SK-N-MC (cell line): ENCODE results near the gene COPZ1.

Experiments
- DNase-seq: peaks from one replicate; pipeline ENCODE4 v3.0.0-alpha.2; 2011; ENCODE audit warnings: low read depth, low spot score
- H3K27ac ChIP-seq: fragments of 200-600 bp; sonication (generic); 2 replicates; pipeline ENCODE4 v1.5.1; 2016; ENCODE audit warnings: mixed run types
- H3K36me3 ChIP-seq: fragments of 200-600 bp; sonication (generic); 2 replicates; pipeline ENCODE4 v1.6.1; 2017; ENCODE audit warnings: antibody characterized with exemption, low read length, mixed read lengths; ENCODE audit not compliant: insufficient read depth
- H3K4me3 ChIP-seq: fragments of 200-600 bp; sonication (generic); 2 replicates; pipeline ENCODE4 v1.5.1; 2016
- H3K9ac ChIP-seq: fragments of 200-600 bp; sonication (generic); 2 replicates; pipeline ENCODE4 v1.8.0; 2017; ENCODE audit warnings: mixed run types, mixed read lengths; ENCODE audit not compliant: insufficient read length
- H3K9me3 ChIP-seq: fragments of 200-600 bp; sonication (generic); 2 replicates; pipeline ENCODE4 v1.6.1; 2017; ENCODE audit warnings: low read depth, mild to moderate bottlenecking, antibody characterized with exemption, low read length, moderate library complexity, mixed read lengths
- EZH2 ChIP-seq: fragments of 200-600 bp; sonication (generic); IDR thresholded peaks from one replicate; pipeline ENCODE4 v1.6.1; 2017; ENCODE audit warnings: antibody characterized with exemption
- FOXP2 ChIP-seq: optimal IDR thresholded peaks from 2 replicates; pipeline ENCODE3; 2011; ENCODE audit warnings: mild to moderate bottlenecking, moderate library complexity; ENCODE audit not compliant: insufficient read depth; ENCODE audit errors: extremely low read length, control extremely low read depth
- POLR2AphosphoS5 ChIP-seq: IDR thresholded peaks from 2 replicates; pipeline ENCODE4 v1.6.1; 2012; ENCODE audit warnings: mild to moderate bottlenecking, low read depth, low read length, borderline replicate concordance

Gene COPZ1

DNA sequence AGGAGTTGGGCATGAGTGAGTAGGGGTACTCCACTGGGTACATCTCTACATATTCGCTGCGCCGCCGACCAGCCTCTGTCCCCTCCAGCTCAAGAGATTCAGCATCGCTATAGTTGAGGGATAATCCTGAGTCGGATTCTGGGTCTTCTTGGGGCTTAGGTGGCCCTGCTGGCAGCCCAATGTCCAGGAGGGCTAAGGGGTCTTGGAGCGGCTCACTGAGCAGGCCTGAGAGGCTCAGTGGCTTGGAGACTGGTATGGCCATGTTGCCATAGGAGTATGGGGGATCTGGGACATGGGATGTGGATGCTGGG lies 32.0 kb upstream of the COPZ1 start:
- Histone ChIP-seq H3K27ac (no peak overlapping the region), H3K36me3 (peaks cover 5% of the 10 kb centered on the region), H3K9ac (no peak overlapping the region), H3K9me3 (no peaks in the 10 kb centered on the region), H3K4me3 (no peak overlapping the region)
- no peak for DNase-seq
- TF ChIP-seq POLR2AphosphoS5 (no peak), EZH2 (no peak), FOXP2 (no peak)

DNA sequence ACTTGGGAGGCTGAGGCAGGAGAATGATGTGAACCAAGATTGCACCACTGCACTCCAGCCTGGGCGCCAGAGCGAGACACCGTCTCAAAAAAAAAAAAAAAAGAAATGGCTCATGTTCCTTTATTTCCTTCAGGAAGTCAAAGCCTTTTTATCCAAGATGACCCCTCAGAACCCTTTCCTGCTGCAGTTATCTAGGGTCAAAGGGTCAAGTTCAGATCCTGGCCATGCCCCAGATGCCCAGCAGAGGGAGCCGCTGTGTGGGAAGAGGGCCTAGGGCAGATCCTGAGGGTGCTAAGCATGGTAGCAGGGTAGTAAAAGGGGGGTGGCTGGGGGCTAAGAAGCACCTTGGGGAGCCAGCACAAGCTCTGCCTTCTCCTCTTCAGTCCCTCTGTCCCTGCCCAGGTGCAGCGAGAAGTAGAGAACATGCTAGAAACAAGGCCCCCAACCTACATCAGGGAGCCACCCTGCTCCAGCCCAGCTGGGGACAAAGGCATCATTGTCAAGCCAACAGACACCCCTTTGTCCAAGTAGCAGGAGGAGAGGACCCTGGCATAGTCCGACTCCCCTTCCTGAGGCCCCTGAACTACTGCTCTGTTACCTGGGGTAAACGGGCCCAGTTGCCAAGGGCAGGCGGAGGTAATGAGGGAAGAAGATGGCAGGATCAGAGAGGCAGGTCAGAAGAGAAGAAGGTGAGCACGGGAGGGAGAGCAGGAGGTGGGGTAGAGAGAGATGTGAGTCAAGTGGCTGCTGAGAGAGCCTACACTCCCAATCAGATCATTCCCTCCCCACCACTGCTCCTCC lies 30.6 kb upstream of the COPZ1 start:
- Histone ChIP-seq H3K4me3 (no peak overlapping the region), H3K27ac (no peak overlapping the region), H3K9me3 (no peaks in the 10 kb centered on the region), H3K9ac (no peak overlapping the region), H3K36me3 (no peaks in the 10 kb centered on the region)
- TF ChIP-seq FOXP2, result no peak
- TF ChIP-seq EZH2, result no peak
- TF ChIP-seq POLR2AphosphoS5, result no peak
- no peak for DNase-seq

DNA sequence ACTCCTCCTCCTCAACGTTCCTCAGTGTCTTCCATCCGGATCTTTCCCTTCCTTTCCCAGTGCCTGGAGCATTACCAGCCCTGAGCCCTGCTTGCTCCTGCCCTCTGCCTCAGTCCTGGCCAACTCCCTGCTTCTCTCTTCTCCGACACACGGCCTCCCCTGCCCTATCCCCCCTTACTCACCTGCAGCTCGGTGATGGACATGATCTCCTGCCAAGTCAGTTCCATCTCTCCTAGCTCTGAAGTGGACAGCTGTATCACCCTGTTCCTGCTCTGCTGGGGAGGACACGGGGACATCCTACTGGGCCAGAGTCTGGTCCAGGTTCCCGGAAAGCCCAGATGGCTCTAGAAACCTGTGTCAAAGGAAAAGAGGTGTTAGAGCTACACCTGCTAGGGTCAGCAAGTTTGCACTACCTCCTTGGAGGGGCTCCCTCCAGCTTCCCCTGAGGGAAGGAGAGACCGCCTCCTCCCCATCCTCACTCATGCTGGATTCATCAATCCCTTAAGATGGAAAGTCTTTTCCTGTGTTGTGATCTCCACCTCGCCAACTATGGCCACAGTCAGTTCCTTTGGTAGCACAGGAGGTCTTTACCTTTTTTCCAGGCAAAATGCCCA lies 29.9 kb upstream of the COPZ1 start:
- Histone ChIP-seq H3K9me3 (no peaks in the 10 kb centered on the region), H3K36me3 (no peaks in the 10 kb centered on the region), H3K27ac (no peak overlapping the region), H3K9ac (no peak overlapping the region), H3K4me3 (no peak overlapping the region)
- no peak for DNase-seq
- TF ChIP-seq POLR2AphosphoS5, result no peak
- no peak for TF ChIP-seq EZH2
- TF ChIP-seq FOXP2, result no peak

DNA sequence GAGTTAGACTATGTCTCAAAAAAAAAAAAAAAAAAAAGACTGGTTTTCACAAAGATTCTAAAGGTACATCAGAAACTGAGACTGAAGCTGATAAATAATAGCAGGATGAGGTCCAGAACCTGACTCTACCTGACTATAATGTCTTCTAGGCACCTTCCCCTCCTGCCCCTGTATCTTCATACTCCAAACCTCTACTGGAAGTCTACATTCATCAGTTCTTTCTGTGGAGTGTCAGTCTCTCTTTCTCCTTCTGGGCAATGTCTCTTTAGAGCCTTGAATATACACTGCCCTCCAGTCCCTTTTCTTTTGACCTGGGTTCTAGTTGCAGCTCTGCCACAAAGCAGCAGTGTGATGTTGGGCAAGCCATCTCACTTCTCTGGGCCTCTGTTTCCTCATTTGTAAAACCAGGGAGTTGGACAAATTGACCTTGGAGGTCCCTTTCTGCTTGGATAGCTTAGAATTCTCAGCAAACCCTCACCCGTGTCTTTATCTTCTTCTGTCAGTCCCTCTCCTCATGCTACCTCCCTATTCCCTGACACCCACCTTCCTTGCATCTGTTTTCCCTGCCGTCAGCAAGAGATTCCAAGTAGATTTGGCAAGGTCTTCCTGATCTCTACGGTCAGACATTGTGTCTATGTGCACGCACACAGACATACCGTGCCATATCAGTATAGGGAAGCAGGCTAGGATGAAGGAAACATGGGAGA lies 28.4 kb upstream of the COPZ1 start:
- H3K36me3 ChIP-seq, result no peaks in the 10 kb centered on the region
- no peak overlapping the region for H3K4me3 ChIP-seq
- H3K9me3 ChIP-seq, result no peaks in the 10 kb centered on the region
- DNase-seq, result no peak
- no peak overlapping the region for H3K27ac ChIP-seq
- TF ChIP-seq EZH2 (no peak), FOXP2 (no peak), POLR2AphosphoS5 (no peak)
- H3K9ac ChIP-seq, result no peak overlapping the region

DNA sequence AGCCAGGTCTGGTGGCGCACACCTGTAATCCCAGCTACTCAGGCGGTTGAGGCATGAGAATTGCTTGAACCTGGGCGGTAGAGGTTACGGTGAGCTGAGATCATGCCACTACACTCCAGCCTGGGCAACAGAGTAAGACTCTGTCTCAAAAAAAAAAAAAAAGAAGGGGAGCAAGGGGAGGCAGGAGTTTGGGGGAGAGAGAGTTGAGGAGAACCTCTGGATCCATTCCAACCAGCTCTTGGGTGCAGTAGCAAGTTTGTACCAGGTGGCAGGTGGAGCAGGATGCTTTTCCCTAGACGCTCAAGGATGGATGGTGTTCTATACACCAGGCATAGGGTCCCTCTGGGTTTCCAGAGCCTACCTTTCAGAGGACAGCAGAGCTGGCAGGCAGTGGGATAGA lies 26.0 kb upstream of the COPZ1 start:
- H3K36me3 ChIP-seq, result no peaks in the 10 kb centered on the region
- TF ChIP-seq POLR2AphosphoS5 (no peak), FOXP2 (no peak), EZH2 (no peak)
- H3K27ac ChIP-seq, result no peak overlapping the region
- no peak overlapping the region for H3K9ac ChIP-seq
- DNase-seq, result no peak
- no peaks in the 10 kb centered on the region for H3K9me3 ChIP-seq
- no peak overlapping the region for H3K4me3 ChIP-seq

DNA sequence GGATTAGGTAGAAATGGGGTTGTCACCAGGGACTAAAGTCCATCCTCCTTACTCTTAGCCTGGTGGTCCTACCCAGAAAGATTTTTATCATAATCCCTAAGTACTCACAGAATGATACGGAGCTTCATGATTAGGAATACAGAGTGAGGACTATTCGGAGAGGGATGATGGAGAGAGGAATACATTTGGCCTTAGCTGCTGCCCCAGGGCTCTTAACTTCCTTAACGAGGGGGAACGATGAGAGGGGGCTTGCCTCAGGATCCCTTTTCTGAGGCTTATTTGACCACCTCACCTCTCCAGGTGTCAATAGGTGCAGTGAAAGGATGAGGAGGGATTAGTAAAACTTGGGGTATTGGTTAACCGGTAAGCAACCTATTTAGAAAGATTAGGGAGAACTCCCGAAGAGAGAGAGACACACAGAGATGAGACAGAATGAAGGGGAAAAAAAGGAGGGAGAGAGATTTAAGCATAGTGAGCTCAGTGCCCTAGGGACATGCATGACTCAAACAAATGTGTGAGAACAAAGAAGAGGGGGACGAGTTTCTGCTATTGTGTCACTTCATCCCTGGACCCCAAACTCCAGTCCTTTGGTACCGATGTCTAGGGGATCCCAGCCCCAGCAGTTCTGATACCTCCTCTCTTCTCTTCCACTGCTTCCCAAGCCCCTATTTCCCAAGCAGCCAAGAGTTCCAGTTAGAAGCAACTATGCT lies 25.3 kb upstream of the COPZ1 start:
- H3K9me3 ChIP-seq, result no peaks in the 10 kb centered on the region
- no peak for DNase-seq
- no peak overlapping the region for H3K27ac ChIP-seq
- no peaks in the 10 kb centered on the region for H3K36me3 ChIP-seq
- TF ChIP-seq FOXP2 (no peak), EZH2 (no peak), POLR2AphosphoS5 (no peak)
- no peak overlapping the region for H3K4me3 ChIP-seq
- no peak overlapping the region for H3K9ac ChIP-seq

DNA sequence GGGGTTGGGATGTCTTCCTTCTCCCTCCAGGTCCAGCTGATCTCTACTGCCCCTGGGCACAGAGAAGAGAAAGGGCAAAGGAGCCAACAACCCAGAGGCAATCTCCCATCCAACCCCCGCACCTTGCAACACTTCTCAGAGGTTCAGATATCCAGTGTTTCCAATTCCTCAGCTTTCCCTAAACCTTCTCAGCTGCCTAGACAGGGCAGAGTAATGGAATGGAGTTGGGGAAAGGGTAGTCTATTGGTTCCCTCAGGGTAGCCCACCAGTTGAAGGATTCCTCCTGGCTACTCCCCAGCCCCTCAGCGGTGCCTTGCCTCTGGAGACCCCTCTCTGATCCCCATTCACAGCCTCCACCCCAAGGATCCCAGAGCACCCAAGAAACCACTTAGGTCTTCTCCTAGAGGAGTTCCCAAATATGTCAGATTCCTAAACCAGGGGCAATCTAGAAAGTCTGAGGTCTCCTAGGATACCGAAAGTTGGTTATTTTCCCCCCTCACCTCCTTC lies 24.7 kb upstream of the COPZ1 start:
- Histone ChIP-seq H3K4me3 (no peak overlapping the region), H3K36me3 (no peaks in the 10 kb centered on the region), H3K27ac (no peak overlapping the region), H3K9me3 (no peaks in the 10 kb centered on the region), H3K9ac (no peak overlapping the region)
- no peak for DNase-seq
- TF ChIP-seq FOXP2, result no peak
- TF ChIP-seq POLR2AphosphoS5, result no peak
- no peak for TF ChIP-seq EZH2
